Stimulated activated CD4-positive, alpha-beta T cell treated with anti-CD3 and anti-CD28 coated beads, Interleukin-4, amount 100 ng/mL, for 24 hours (primary cell): Measurements from ENCODE around the gene JAZF1.
"Not testable (repeated sequence)": the region's sequence is repeated elsewhere in the genome, so short reads cannot be mapped to it uniquely, and the experiment has no call there.

Experiments used
- DNase-seq: peaks from one replicate; pipeline ENCODE4 v3.0.0-alpha.2; 2020

Gene JAZF1

GRCh38 chr7:27856703-27857485 is 323.7 kb downstream of the JAZF1 start:
- DNase-seq: not testable (repeated sequence)

- DNase-seq: no peak
Observed at GRCh38 chr7:27850531-27850930, 330.1 kb downstream of the JAZF1 start.

GRCh38 chr7:27846388-27846787 is 334.2 kb downstream of the JAZF1 start:
- no peak for DNase-seq

GRCh38 chr7:27843584-27844305 is 336.9 kb downstream of the JAZF1 start:
- DNase-seq: no peak

- DNase-seq: no peak
Observed at GRCh38 chr7:27842851-27843250, 337.7 kb downstream of the JAZF1 start.

GRCh38 chr7:27842094-27842692 is 338.4 kb downstream of the JAZF1 start:
- no peak for DNase-seq

DNA sequence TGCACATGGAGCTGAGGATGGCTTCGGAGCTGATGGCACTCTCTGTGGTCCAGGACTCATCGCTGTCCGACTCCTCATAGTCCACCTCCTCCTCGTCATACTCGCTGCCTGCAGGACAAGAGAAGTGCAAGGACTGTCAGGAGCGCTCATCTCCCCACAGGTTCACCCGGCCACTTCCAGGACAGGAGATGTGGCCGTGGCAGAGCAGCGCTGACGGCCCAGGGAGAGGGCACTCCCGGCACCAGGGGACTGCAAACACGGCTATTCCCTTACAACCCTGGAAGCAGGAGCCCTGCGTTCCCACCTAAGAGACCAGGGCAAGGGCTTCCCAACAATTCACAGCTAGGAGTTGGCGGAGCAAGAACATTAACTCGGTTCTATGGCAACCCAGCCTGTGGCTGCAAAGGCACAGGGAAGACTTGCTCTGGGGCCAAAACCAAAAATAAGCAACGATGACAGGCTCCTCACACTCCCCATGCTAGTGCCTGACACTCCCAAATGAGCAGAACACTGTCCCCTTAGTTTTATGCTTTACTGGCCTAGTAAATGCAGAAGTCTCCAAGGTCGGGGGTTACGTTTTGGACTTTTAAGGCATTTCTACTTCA is 339.7 kb downstream of the JAZF1 start:
- DNase-seq: no peak

DNA sequence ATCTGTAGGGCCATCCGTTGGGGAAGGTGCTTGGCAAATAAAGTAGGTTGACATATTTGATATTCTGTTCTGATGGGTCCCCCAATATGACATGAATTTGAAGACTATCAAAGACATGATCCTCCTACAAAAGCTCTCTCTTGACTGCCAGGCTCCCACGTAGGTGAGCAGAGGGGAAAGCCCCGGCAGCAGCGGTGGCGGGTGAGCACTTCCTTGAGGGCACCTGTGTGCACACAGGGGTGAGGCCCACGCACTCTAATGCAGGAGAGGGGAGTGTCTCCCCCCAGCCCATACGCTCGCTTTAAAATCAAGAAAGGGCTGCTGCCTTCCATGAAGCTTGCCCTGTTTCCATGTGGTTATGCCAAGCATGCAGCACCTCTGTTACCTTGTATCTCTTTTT is 340.3 kb downstream of the JAZF1 start:
- peak; percentile 32 for DNase-seq

GRCh38 chr7:27839099-27839498 is 341.5 kb downstream of the JAZF1 start:
- DNase-seq: no peak

DNA sequence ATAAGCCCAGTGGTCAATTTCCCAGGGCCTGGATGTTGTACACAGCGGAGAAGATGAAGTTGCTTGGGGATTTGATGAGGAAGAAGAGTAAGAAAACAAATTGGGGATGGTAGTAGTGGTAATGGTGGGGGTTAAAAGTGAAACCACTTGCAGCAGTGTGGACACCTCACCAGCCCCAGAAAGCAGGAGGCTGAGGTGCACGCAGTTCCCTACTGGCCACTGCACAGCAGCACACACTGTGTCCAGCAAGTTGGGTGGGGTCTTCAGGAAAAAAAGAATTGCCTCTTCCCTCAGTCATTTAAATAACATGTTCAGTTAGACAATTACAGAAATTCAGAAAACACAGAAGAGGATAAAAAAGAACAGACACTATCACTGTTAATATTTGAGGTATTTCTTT is 344.1 kb downstream of the JAZF1 start:
- no peak for DNase-seq

- no peak for DNase-seq
Observed at GRCh38 chr7:27835376-27835775, 345.2 kb downstream of the JAZF1 start.

GRCh38 chr7:27834179-27834921 is 346.2 kb downstream of the JAZF1 start:
- DNase-seq: no peak

GRCh38 chr7:27826357-27826756 is 354.2 kb downstream of the JAZF1 start:
- no peak for DNase-seq

DNA sequence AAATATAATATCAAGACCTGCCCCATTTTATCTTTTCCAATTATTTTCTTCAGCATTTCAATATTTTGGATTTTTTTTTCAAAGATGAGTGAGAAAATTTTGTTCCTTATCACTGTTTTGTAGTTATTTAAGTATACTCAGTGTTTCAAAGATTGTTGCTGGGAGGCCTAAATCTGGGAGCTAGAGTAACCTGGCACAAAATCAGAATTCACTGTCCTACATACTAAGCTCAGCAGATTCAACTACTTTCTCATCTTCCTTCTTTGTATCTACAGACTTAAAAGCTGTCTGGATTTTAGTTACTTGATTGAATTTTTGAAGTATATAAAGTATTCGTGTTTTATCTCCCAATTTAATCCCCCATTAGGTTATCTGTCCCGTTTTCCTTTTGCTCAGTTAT is 354.7 kb downstream of the JAZF1 start:
- DNase-seq: no peak

DNA sequence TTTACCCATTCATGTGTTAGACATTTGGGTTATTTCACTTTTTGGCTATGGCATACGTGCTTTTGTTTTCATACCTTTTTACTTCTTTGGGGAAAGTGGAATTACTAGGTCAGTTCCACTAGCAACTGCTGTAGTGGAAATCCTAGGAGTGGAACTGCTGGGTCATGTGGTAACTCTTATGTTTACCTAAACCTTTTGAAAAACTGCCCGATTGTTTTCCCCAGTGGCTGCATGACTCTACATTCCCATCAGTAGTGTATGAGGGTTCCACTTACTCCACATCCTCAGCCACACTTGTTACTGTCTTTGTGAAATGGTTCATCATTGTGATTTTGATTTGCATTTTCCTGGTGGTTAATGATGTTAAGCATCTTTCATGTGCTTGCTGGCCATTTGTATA is 358.4 kb downstream of the JAZF1 start:
- DNase-seq: no peak

DNA sequence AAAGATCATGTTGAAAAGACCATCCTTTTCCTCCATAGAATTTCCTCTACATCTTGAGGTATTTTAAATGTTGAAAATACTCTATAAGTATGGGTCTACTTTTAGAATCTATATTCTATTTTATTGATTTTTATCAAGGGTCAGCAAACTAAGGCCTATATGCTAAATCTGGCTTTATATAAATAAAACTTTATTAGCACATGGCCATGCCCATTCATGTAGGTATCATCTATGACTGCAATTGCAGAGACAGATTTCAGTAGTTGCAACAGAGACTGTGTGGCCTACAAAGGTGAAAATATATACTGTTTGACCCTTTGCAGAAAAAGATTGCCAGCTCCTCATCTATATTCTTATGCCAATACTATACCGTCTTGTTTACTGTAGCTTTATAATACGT is 367.9 kb downstream of the JAZF1 start:
- DNase-seq: no peak

GRCh38 chr7:27810186-27810585 is 370.4 kb downstream of the JAZF1 start:
- DNase-seq: no peak

GRCh38 chr7:27808626-27809025 is 372.0 kb downstream of the JAZF1 start:
- no peak for DNase-seq

GRCh38 chr7:27804139-27804538 is 376.5 kb downstream of the JAZF1 start:
- no peak for DNase-seq

DNA sequence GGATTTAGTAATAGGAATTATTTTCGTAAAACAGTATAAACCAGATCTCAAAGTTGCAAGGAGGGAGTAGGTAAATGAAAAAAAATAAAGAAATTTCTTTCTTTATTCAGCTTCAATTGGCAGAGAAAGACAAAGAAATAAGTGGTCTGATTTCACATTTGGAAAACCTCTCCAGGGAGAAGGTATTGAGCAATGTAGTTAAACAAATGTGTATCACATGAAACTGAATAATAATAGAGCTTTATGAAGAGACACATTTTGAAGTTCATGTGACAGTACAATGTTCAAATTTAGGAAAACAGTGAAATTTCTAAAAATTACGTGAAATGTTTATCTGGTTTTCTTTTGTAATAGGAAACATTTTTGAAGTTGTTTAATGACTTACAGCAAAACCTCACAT is 377.6 kb downstream of the JAZF1 start:
- DNase-seq: no peak

DNA sequence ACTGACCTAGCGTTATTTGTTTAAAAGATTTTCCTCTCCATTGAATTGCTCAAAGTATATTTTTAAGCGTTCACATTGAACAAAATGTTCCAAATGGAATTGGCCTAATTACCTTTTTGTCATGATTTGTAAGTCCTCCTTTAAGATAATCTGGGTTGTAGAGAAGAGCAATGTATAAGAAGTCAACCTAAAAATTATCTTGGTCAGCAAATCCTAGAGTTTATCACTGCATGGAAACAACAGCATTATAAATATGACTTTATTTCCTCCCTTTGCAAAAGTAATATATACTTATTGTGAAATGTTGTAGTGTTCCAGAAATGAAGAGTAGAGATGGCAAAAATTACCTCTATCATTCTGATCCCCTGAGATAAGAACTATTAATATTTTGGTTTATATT is 381.4 kb downstream of the JAZF1 start:
- no peak for DNase-seq

GRCh38 chr7:27795977-27796376 is 384.6 kb downstream of the JAZF1 start:
- no peak for DNase-seq

DNA sequence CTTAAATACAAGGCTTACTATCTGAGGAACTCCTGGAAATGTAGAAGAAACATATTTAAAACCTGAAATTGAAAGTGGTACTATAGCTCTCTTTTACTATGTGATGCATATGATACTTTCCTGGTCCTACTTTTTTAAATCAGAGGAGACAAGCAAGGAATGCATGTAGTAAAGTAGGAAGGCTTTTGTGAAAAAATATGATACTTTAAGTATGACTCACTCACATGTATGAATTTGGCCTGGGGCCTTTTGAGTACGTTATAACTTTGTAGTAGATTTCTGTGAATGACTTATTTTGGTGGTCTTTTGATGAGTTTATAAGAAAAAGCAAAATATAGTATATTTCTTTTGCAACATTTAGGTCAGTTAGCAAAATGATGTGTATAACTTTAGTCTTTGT is 386.8 kb downstream of the JAZF1 start:
- no peak for DNase-seq
